Measurements from ENCODE around the gene RABEP1.
A peak's percentile ranks its signal among the peaks of the same experiment; 100 is the strongest.
"Not testable (repeated sequence)": the region's sequence is repeated elsewhere in the genome, so short reads cannot be mapped to it uniquely, and the experiment has no call there.

RABEP1 gene
- long read RNA-seq, donor 1, full-length matches to known transcripts: 7 of 69 reads
- long read RNA-seq, donor 1, partial matches to known transcripts: 62 of 69 reads
- long read RNA-seq, donor 1, other reads (novel, unspliced or antisense): 0 of 69 reads
- long read RNA-seq, donor 2, full-length matches to known transcripts: 3 of 3 reads
- long read RNA-seq, donor 2, partial matches to known transcripts: 0 of 3 reads
- long read RNA-seq, donor 2, other reads (novel, unspliced or antisense): 0 of 3 reads
- long read RNA-seq, donor 3, full-length matches to known transcripts: 3 of 23 reads
- long read RNA-seq, donor 3, partial matches to known transcripts: 20 of 23 reads
- long read RNA-seq, donor 3, other reads (novel, unspliced or antisense): 0 of 23 reads
- long read RNA-seq, donor 4, partial matches to known transcripts: 45 of 45 reads
- long read RNA-seq, donor 4, other reads (novel, unspliced or antisense): 0 of 45 reads
- long read RNA-seq, donor 5, full-length matches to known transcripts: 4 of 4 reads
- long read RNA-seq, donor 5, partial matches to known transcripts: 0 of 4 reads
- long read RNA-seq, donor 5, other reads (novel, unspliced or antisense): 0 of 4 reads
- long read RNA-seq, donor 6, full-length matches to known transcripts: 2 of 15 reads
- long read RNA-seq, donor 6, partial matches to known transcripts: 13 of 15 reads
- long read RNA-seq, donor 6, other reads (novel, unspliced or antisense): 0 of 15 reads
- long read RNA-seq, donor 7: 0 reads
- long read RNA-seq, donor 8, full-length matches to known transcripts: 5 of 25 reads
- long read RNA-seq, donor 8, partial matches to known transcripts: 14 of 25 reads
- long read RNA-seq, donor 8, other reads (novel, unspliced or antisense): 6 of 25 reads

GRCh38 chr17:5281814-5282641 is at the start of gene RABEP1:
Gene RABEP1, plus strand, starts transcription at chr17:5282284. Its CDS starts 203 bp downstream, at chr17:5282487.
- DNase-seq: peak; percentile 91

- DNase-seq: not testable (repeated sequence)
Measured at GRCh38 chr17:5233492-5233891, 48.6 kb upstream of the RABEP1 start.

GRCh38 chr17:5234645-5235576 is 47.2 kb upstream of the RABEP1 start, which contains the start of gene SCIMP:
Gene SCIMP, minus strand, starts transcription at chr17:5234860. Its CDS starts 105 bp downstream, at chr17:5234755.
- no peak for DNase-seq

- no peak for DNase-seq
Measured at GRCh38 chr17:5236938-5237540, 45.0 kb upstream of the RABEP1 start.

GRCh38 chr17:5237541-5238016 is 44.5 kb upstream of the RABEP1 start:
- DNase-seq: peak; percentile 10

- no peak for DNase-seq
Measured at GRCh38 chr17:5238333-5238732, 43.8 kb upstream of the RABEP1 start.

GRCh38 chr17:5239769-5240168 is 42.3 kb upstream of the RABEP1 start:
- not testable (repeated sequence) for DNase-seq

- no peak for DNase-seq
Measured at GRCh38 chr17:5241861-5242671, 40.0 kb upstream of the RABEP1 start.

- DNase-seq: no peak
Measured at GRCh38 chr17:5247621-5248020, 34.5 kb upstream of the RABEP1 start.

- DNase-seq: no peak
Measured at GRCh38 chr17:5248821-5249479, 33.1 kb upstream of the RABEP1 start.

GRCh38 chr17:5249615-5250014 is 32.5 kb upstream of the RABEP1 start:
- peak; percentile 38 for DNase-seq

- DNase-seq: no peak
Measured at GRCh38 chr17:5254414-5254813, 27.7 kb upstream of the RABEP1 start.

- no peak for DNase-seq
Measured at GRCh38 chr17:5254903-5255521, 27.1 kb upstream of the RABEP1 start.

- no peak for DNase-seq
Measured at GRCh38 chr17:5257124-5257523, 25.0 kb upstream of the RABEP1 start.

GRCh38 chr17:5260542-5260941 is 21.5 kb upstream of the RABEP1 start:
- DNase-seq: no peak

- DNase-seq: no peak
Measured at GRCh38 chr17:5262416-5262991, 19.6 kb upstream of the RABEP1 start.

- DNase-seq: no peak
Measured at GRCh38 chr17:5263441-5263840, 18.6 kb upstream of the RABEP1 start.

- no peak for DNase-seq
Measured at GRCh38 chr17:5264893-5265292, 17.2 kb upstream of the RABEP1 start.

Measured in right kidney (tissue), 9 donors.